Measurements from ENCODE around the gene ATP6V0B. TPM values are rescaled to one million over a fixed set of nuclear protein-coding genes. Genes with fewer than 3 reads are reported as not detected.

ATP6V0B gene
- total and polyA plus RNA-seq, 9 donors, result 46.2 to 57.6 (median 51.4) TPM

- peak overlapping the region; percentile 70 for H3K4me3 ChIP-seq (ENCODE audit: low read length)
- 38% methylated on average over 11 of the region's 11 CpGs for WGBS (ENCODE audit: insufficient coverage)
- DNase-seq, result no peak
- peaks cover 28% of the 10 kb centered on the region for H3K4me1 ChIP-seq (ENCODE audit: control insufficient read depth, insufficient read depth, low read length)
- peaks cover under 1% of the 10 kb centered on the region for H3K36me3 ChIP-seq (ENCODE audit: control insufficient read depth, insufficient read depth, low read length)
- no peaks in the 10 kb centered on the region for H3K9me3 ChIP-seq (replicated peaks; ENCODE audit: control insufficient read depth, low read depth, low read length)
- no peaks in the 10 kb centered on the region for H3K27me3 ChIP-seq (ENCODE audit: control insufficient read depth, insufficient read depth, low read length)
- no peak overlapping the region for H3K27ac ChIP-seq (ENCODE audit: low read length)
Measured at GRCh38 chr1:43992232-43992995, 17.7 kb downstream of the ATP6V0B start.

DNA sequence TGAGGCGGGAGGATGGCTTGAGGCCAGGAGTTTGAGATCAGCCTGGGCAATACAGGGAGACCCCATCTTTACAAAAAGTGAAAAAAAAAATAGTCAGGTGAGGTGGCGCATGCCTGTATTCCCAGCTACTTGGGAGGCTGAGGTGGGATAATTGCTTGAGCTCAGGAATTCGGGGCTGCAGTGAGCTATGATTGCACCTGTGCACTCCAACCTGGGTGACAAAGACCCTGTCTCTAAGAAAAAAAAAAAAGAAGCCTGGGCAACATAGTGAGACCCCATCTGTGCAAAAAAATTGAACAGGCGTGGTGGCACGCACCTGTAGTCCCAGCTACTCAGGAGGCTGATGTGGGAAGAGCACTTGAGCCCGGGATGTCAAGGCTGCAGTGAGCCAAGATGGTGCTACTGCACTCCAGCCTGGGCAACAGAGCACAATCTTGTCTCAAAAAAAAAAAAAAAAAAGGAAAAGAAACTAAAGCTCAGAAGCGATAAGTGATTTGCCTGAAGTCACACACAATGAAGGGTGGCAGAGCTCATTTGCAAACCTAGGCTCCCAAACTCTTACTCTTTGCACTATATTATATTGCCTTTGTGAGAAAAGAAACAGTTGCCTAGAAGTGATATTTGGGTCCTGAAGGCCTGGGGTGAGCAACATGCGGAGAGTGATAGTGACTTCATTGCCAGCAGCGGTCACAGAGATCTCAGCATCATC lies 18.6 kb downstream of the ATP6V0B start:
- WGBS (ENCODE audit: insufficient coverage), result 88% methylated on average over 8 of the region's 9 CpGs
- no peaks in the 10 kb centered on the region for H3K27me3 ChIP-seq (ENCODE audit: control insufficient read depth, insufficient read depth, low read length)
- H3K27ac ChIP-seq (ENCODE audit: low read length), result no peak overlapping the region

GRCh38 chr1:43994071-43994470 lies 19.3 kb downstream of the ATP6V0B start:
- Histone ChIP-seq H3K4me3 (ENCODE audit: low read length) (no peak overlapping the region), H3K4me1 (ENCODE audit: control insufficient read depth, insufficient read depth, low read length) (peaks cover 36% of the 10 kb centered on the region), H3K9me3 (replicated peaks; ENCODE audit: control insufficient read depth, low read depth, low read length) (no peaks in the 10 kb centered on the region), H3K36me3 (ENCODE audit: control insufficient read depth, insufficient read depth, low read length) (no peaks in the 10 kb centered on the region), H3K27ac (ENCODE audit: low read length) (no peak overlapping the region), H3K27me3 (ENCODE audit: control insufficient read depth, insufficient read depth, low read length) (no peaks in the 10 kb centered on the region)
- no peak for DNase-seq
- 87% methylated on average over 3 of the region's 7 CpGs for WGBS (ENCODE audit: insufficient coverage)

More for the DNA sequence above, 18.6 kb downstream of the ATP6V0B start:
- Histone ChIP-seq H3K4me1 (ENCODE audit: control insufficient read depth, insufficient read depth, low read length) (peaks cover 36% of the 10 kb centered on the region), H3K4me3 (ENCODE audit: low read length) (no peak overlapping the region), H3K9me3 (replicated peaks; ENCODE audit: control insufficient read depth, low read depth, low read length) (no peaks in the 10 kb centered on the region), H3K36me3 (ENCODE audit: control insufficient read depth, insufficient read depth, low read length) (no peaks in the 10 kb centered on the region)
- no peak for DNase-seq

DNA sequence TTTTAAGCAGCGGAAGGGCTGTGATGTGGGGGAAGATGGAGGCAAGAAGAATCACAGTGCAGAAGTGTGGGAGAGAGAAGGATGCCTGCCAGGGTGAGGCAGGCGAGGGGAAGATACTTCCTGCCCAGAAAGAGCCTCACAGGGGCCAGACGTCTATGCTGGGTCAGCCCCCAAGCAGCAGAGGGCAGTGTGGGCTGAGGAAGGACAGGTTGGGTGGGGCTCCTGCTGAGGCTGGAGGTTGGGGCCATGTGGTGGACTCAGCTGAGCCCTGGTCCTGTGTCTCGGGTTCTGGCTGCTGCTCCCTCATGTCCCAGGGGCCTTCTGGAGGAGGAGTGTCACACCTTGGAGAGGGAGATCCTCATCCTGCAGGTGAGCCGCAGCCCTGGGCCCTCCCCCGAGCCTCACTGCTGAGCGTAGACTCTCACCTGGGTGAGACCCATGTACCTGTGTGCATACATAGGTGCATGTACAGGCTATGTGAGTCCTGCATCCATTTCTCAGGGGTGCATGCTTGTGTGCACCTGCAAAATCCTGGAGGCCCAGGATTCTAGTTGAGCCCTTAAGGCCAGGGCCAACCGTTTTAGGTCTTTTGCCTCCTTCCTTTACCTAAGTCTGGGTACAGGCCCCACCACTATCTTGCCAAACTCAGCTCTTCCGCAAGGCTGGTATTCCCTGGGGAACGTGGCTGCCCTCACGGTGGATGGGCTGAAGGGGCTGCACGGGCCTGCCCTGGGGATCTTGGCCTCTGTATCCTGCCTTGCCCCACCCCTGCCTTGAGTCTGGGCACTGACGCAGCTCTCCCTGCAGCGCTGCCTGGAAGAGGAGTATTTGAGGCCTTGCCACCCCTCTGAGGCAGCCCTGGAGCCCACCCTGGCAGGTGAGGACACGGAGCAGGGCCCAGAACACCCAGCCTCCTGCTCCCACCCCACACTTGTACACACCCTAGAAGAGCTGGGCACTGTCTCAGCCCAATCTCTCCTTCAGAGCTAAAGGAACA lies 20.3 kb downstream of the ATP6V0B start:
- DNase-seq, result no peak
- Histone ChIP-seq H3K27ac (ENCODE audit: low read length) (no peak overlapping the region), H3K36me3 (ENCODE audit: control insufficient read depth, insufficient read depth, low read length) (no peaks in the 10 kb centered on the region), H3K27me3 (ENCODE audit: control insufficient read depth, insufficient read depth, low read length) (no peaks in the 10 kb centered on the region), H3K4me3 (ENCODE audit: low read length) (no peak overlapping the region), H3K4me1 (ENCODE audit: control insufficient read depth, insufficient read depth, low read length) (peaks cover 36% of the 10 kb centered on the region), H3K9me3 (replicated peaks; ENCODE audit: control insufficient read depth, low read depth, low read length) (no peaks in the 10 kb centered on the region)
- 67% methylated on average over 13 of the region's 15 CpGs for WGBS (ENCODE audit: insufficient coverage)

- no peaks in the 10 kb centered on the region for H3K27me3 ChIP-seq (ENCODE audit: control insufficient read depth, insufficient read depth, low read length)
- 67% methylated on average over 17 of the region's 21 CpGs for WGBS (ENCODE audit: insufficient coverage)
- no peak overlapping the region for H3K27ac ChIP-seq (ENCODE audit: low read length)
- peaks cover 32% of the 10 kb centered on the region for H3K4me1 ChIP-seq (ENCODE audit: control insufficient read depth, insufficient read depth, low read length)
- H3K4me3 ChIP-seq (ENCODE audit: low read length), result no peak overlapping the region
- no peak for DNase-seq
- no peaks in the 10 kb centered on the region for H3K9me3 ChIP-seq (replicated peaks; ENCODE audit: control insufficient read depth, low read depth, low read length)
- H3K36me3 ChIP-seq (ENCODE audit: control insufficient read depth, insufficient read depth, low read length), result no peaks in the 10 kb centered on the region
Measured at GRCh38 chr1:43995984-43996732, 21.4 kb downstream of the ATP6V0B start.

GRCh38 chr1:43996733-43997115 lies 22.0 kb downstream of the ATP6V0B start:
- H3K27me3 ChIP-seq (ENCODE audit: control insufficient read depth, insufficient read depth, low read length), result no peaks in the 10 kb centered on the region
- no peaks in the 10 kb centered on the region for H3K9me3 ChIP-seq (replicated peaks; ENCODE audit: control insufficient read depth, low read depth, low read length)
- no peak for DNase-seq
- H3K4me3 ChIP-seq (ENCODE audit: low read length), result no peak overlapping the region
- WGBS (ENCODE audit: insufficient coverage), result 60% methylated on average over 1 of the region's 6 CpGs
- peaks cover 29% of the 10 kb centered on the region for H3K4me1 ChIP-seq (ENCODE audit: control insufficient read depth, insufficient read depth, low read length)
- H3K27ac ChIP-seq (ENCODE audit: low read length), result no peak overlapping the region
- no peaks in the 10 kb centered on the region for H3K36me3 ChIP-seq (ENCODE audit: control insufficient read depth, insufficient read depth, low read length)

DNA sequence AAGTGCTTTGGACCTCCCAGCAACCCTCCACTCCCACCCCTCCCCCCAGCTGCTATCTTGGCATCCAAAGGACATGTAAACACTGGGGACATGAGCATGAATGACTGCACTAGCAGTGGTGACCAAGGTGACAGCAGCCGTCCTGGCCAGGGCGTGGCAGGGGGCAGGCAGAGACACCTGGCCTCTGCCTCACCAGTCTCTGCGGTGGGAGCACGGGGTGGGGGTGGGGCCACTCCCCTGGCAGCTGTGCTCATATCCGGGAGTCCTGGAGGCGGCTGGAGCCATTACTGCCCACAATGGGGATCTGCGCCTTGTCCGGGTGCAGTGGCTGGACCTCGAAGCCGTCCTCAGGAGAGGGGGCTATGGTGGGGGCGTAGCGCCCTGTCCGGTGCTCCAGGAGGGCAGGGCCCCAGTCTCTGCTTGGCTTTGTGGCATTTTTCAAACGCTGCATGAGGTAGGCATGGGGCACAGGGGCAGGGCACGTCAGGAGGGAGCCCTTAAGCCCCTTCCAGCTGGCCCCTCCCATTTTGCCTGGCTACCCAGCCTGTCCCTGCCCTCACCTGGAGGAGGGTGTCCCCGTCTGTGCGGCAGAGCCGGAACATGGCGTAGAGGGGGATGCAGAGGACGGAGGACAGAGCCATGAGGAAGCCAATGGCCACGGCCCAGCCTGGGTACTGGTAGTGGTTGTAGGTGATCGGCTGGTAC lies 22.7 kb downstream of the ATP6V0B start:
- 65% methylated on average over 19 of the region's 22 CpGs for WGBS (ENCODE audit: insufficient coverage)
- H3K4me1 ChIP-seq (ENCODE audit: control insufficient read depth, insufficient read depth, low read length), result peaks cover 23% of the 10 kb centered on the region
- DNase-seq, result no peak
- no peaks in the 10 kb centered on the region for H3K9me3 ChIP-seq (replicated peaks; ENCODE audit: control insufficient read depth, low read depth, low read length)
- H3K36me3 ChIP-seq (ENCODE audit: control insufficient read depth, insufficient read depth, low read length), result no peaks in the 10 kb centered on the region
- no peak overlapping the region for H3K27ac ChIP-seq (ENCODE audit: low read length)
- H3K4me3 ChIP-seq (ENCODE audit: low read length), result no peak overlapping the region
- H3K27me3 ChIP-seq (ENCODE audit: control insufficient read depth, insufficient read depth, low read length), result no peaks in the 10 kb centered on the region

DNA sequence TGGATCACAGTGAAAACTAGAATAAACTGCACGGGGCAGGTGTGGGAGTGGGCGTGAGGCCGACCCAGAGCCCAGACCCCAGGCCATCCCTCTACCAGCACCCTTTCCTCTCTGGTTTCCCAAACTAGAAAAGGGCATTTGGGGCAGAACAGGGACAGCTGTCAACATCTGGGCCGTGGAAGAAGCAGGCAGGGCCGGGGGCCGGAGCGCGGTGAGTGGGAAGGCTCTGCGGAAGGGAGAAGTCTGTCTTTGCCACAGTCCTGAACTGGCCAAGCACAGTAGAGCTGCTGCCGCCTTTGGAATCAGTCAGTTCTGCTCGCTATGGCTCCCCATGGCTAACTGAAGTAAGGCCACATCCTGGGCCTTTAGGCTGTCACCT lies 23.2 kb downstream of the ATP6V0B start:
- no peak for DNase-seq
- Histone ChIP-seq H3K27ac (ENCODE audit: low read length) (no peak overlapping the region), H3K36me3 (ENCODE audit: control insufficient read depth, insufficient read depth, low read length) (no peaks in the 10 kb centered on the region), H3K27me3 (ENCODE audit: control insufficient read depth, insufficient read depth, low read length) (no peaks in the 10 kb centered on the region), H3K4me1 (ENCODE audit: control insufficient read depth, insufficient read depth, low read length) (peaks cover 23% of the 10 kb centered on the region), H3K9me3 (replicated peaks; ENCODE audit: control insufficient read depth, low read depth, low read length) (no peaks in the 10 kb centered on the region), H3K4me3 (ENCODE audit: low read length) (no peak overlapping the region)
- 68% methylated on average over 10 of the region's 11 CpGs for WGBS (ENCODE audit: insufficient coverage)

GRCh38 chr1:43999455-43999854 lies 24.7 kb downstream of the ATP6V0B start:
- H3K36me3 ChIP-seq (ENCODE audit: control insufficient read depth, insufficient read depth, low read length), result no peaks in the 10 kb centered on the region
- WGBS (ENCODE audit: insufficient coverage), result 69% methylated on average over 8 of the region's 8 CpGs

More at GRCh38 chr1:43999455-43999854, 24.7 kb downstream of the ATP6V0B start:
- Histone ChIP-seq H3K27me3 (ENCODE audit: control insufficient read depth, insufficient read depth, low read length) (no peaks in the 10 kb centered on the region), H3K4me1 (ENCODE audit: control insufficient read depth, insufficient read depth, low read length) (peaks cover 23% of the 10 kb centered on the region), H3K27ac (ENCODE audit: low read length) (no peak overlapping the region), H3K9me3 (replicated peaks; ENCODE audit: control insufficient read depth, low read depth, low read length) (no peaks in the 10 kb centered on the region), H3K4me3 (ENCODE audit: low read length) (no peak overlapping the region)
- DNase-seq, result no peak

Measured in muscle of leg (tissue), 11 donors.